Measurements from ENCODE around the gene UBR2. TPM values are rescaled to one million over a fixed set of nuclear protein-coding genes. Genes with fewer than 3 reads are reported as not detected.
A peak's percentile ranks its signal among the peaks of the same experiment; 100 is the strongest.

The UBR2 gene
- total and polyA plus RNA-seq, 2 of the 13 experiments (the other 11 are each of a cell fraction or from before 2014, with no cell fraction given), result 17.6 to 29.3 TPM

DNA sequence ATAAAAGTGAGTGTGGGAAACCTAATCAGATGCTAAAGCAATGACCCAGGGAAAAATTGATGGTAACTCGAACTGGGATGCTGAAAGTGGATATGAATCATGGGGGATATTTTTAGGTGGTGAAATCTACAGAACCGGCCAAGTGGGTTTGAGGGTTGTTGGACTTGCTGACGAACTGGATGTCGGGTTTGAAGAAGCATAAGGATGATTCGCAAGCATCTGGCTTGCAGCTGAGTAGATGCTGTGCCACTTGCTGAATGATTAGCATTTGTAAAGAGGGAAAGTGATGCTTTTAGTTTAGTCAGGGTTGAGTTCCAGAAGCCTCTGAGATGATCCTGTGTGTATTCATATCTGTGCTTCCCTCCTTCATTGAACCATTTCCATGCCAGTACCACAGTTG, 54.9 kb downstream of the UBR2 start:
- no peak overlapping the region for H2AFZ ChIP-seq (ENCODE audit: low read length)
- in situ Hi-C loops (cut with HindIII; ENCODE audit: extremely low pct_ligation_motif_present, low pct_unique_long_range_greater_than_20kb), result no loop called here
- H3K4me2 ChIP-seq (ENCODE audit: low read depth, low read length), result no peak overlapping the region
- no peak overlapping the region for H3K27ac ChIP-seq (ENCODE audit: extremely low read length, insufficient read depth, low read length)
- WGBS (ENCODE audit: low lambda C conversion rate), result 94% methylated on average over 5 of the region's 5 CpGs
- H3K36me3 ChIP-seq (replicated peaks in 1 of 2; ENCODE audit: control insufficient read depth in 1 of 2, insufficient read depth in 2 of 2, low read length in 2 of 2), result peaks cover 6 to 49% of the 10 kb centered on the region in 2 experiments
- H3K79me2 ChIP-seq (ENCODE audit: insufficient read depth, low read length), result no peaks in the 10 kb centered on the region
- H4K20me1 ChIP-seq (ENCODE audit: insufficient read depth, low read length), result no peaks in the 10 kb centered on the region
- no peaks in the 10 kb centered on the region for H3K27me3 ChIP-seq (ENCODE audit: control insufficient read depth in 1 of 2, insufficient read depth in 2 of 2, low read length in 2 of 2)
- H3K9me3 ChIP-seq (ENCODE audit: low read length), result no peaks in the 10 kb centered on the region
- no peak overlapping the region for H3K4me3 ChIP-seq (replicated peaks in 1 of 3; ENCODE audit: insufficient read depth in 1 of 3, low read depth in 2 of 3, low read length in 3 of 3)
- intact Hi-C loops (cut with micrococcal nuclease; ENCODE audit: unreplicated experiment), result no loop called here
- H3K4me1 ChIP-seq (ENCODE audit: insufficient read depth, low read length), result no peaks in the 10 kb centered on the region
- FAIRE-seq (no peak), DNase-seq (ENCODE audit: low spot score) (no peak), ATAC-seq (no peak)
- TSS peak; percentile 42 for BruUV-seq (replicated peaks)
- TF ChIP-seq ZNF335 (CRISPR knock-in tag; IDR thresholded peaks at IDR 0.05) (no peak), JUNB (CRISPR knock-in tag; IDR thresholded peaks at IDR 0.05; ENCODE audit: borderline replicate concordance) (no peak), ZNF839 (CRISPR knock-in tag; IDR thresholded peaks at IDR 0.05; ENCODE audit: borderline replicate concordance) (no peak), ESRRA (CRISPR knock-in tag; IDR thresholded peaks at IDR 0.05; ENCODE audit: low read depth) (no peak), HCFC1 (IDR thresholded peaks at IDR 0.05; ENCODE audit: low read depth, low read length) (no peak), XRCC5 (optimal IDR thresholded peaks at IDR 0.05; ENCODE audit: low read length) (no peak), ZNF20 (CRISPR knock-in tag; IDR thresholded peaks at IDR 0.05) (no peak), ZNF772 (CRISPR knock-in tag; IDR thresholded peaks at IDR 0.05) (no peak), RFX5 (IDR thresholded peaks at IDR 0.05; ENCODE audit: low read depth, low read length) (no peak), HMG20B (CRISPR knock-in tag; conservative IDR thresholded peaks at IDR 0.05) (no peak), ZNF883 (CRISPR knock-in tag; IDR thresholded peaks at IDR 0.05; ENCODE audit: not compliant biosample characterization) (no peak), ZNF260 (CRISPR knock-in tag; IDR thresholded peaks at IDR 0.05; ENCODE audit: borderline replicate concordance, low read depth) (no peak), ZNF547 (CRISPR knock-in tag; IDR thresholded peaks at IDR 0.05) (no peak), U2AF1 (optimal IDR thresholded peaks at IDR 0.05; ENCODE audit: low read depth, low read length) (no peak), MED8 (CRISPR knock-in tag; IDR thresholded peaks at IDR 0.05; ENCODE audit: insufficient replicate concordance) (no peak), ATF7-NPFF (CRISPR knock-in tag; IDR thresholded peaks at IDR 0.05; ENCODE audit: low read depth) (no peak)
- TF ChIP-seq, protein P1, sequence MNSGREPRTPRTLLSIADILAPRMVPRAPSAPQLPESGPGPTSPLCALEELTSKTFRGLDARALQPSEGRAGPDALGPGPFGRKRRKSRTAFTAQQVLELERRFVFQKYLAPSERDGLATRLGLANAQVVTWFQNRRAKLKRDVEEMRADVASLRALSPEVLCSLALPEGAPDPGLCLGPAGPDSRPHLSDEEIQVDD (CRISPR knock-in tag; IDR thresholded peaks at IDR 0.05; ENCODE audit: borderline replicate concordance), result no peak
- TF ChIP-seq, protein P2, sequence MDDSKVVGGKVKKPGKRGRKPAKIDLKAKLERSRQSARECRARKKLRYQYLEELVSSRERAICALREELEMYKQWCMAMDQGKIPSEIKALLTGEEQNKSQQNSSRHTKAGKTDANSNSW (CRISPR knock-in tag; IDR thresholded peaks at IDR 0.05; ENCODE audit: borderline replicate concordance), result no peak
- TF ChIP-seq, protein P3, sequence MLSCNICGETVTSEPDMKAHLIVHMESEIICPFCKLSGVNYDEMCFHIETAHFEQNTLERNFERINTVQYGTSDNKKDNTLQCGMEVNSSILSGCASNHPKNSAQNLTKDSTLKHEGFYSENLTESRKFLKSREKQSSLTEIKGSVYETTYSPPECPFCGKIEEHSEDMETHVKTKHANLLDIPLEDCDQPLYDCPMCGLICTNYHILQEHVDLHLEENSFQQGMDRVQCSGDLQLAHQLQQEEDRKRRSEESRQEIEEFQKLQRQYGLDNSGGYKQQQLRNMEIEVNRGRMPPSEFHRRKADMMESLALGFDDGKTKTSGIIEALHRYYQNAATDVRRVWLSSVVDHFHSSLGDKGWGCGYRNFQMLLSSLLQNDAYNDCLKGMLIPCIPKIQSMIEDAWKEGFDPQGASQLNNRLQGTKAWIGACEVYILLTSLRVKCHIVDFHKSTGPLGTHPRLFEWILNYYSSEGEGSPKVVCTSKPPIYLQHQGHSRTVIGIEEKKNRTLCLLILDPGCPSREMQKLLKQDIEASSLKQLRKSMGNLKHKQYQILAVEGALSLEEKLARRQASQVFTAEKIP (CRISPR knock-in tag; IDR thresholded peaks at IDR 0.05; ENCODE audit: borderline replicate concordance), result no peak
- TF ChIP-seq, protein P4, sequence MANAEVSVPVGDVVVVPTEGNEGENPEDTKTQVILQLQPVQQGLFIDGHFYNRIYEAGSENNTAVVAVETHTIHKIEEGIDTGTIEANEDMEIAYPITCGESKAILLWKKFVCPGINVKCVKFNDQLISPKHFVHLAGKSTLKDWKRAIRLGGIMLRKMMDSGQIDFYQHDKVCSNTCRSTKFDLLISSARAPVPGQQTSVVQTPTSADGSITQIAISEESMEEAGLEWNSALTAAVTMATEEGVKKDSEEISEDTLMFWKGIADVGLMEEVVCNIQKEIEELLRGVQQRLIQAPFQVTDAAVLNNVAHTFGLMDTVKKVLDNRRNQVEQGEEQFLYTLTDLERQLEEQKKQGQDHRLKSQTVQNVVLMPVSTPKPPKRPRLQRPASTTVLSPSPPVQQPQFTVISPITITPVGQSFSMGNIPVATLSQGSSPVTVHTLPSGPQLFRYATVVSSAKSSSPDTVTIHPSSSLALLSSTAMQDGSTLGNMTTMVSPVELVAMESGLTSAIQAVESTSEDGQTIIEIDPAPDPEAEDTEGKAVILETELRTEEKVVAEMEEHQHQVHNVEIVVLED (CRISPR knock-in tag; IDR thresholded peaks at IDR 0.05; ENCODE audit: borderline replicate concordance), result no peak
- ChIA-PET CTCF (ENCODE audit: low intra/inter-chr PET ratio, low total read pairs) (no interaction called here), POLR2A (no interaction called here)
- no peak overlapping the region for H3K9ac ChIP-seq (ENCODE audit: insufficient read depth, low read depth, low read length)
